A549 (cell line): ENCODE data around the gene OR2Y1. TPM values are rescaled to one million over a fixed set of nuclear protein-coding genes. Genes with fewer than 3 reads are reported as not detected.

ENCODE experiments used
- ATAC-seq, 2 experiments: fragments of 200-7000 bp in 1 of 2; fragments of >200 bp in 1 of 2; cut with Nextera tagmentation in 1 of 2; cut with Tn5 transposase in 1 of 2; 3 replicates each; pipeline versions ENCODE4 v1.8.0 to v1.9.1; 2018 to 2020; ENCODE audit warnings: mild to moderate bottlenecking in 1 of 2, moderate library complexity in 1 of 2
- CTCF ChIA-PET: fragments of 300-600 bp; sonication (Branson Sonifier 250); formaldehyde crosslinking; extraction: SDS; loops from one replicate; lab custom pipeline; 2021; ENCODE audit warnings: antibody characterized with exemption, inconsistent platforms; lab: Yijun Ruan, JAX
- POLR2A ChIA-PET: fragments of 350-600 bp; formaldehyde crosslinking; extraction: SDS; loops from one replicate; lab custom pipeline; 2021; ENCODE audit warnings: antibody characterized with exemption, inconsistent platforms; lab: Yijun Ruan, JAX
- DNase-seq, 2 experiments: peaks; one replicate each; pipeline versions ENCODE4 v3.0.0 to v3.0.0-alpha.2; 2011 to 2016; ENCODE audit warnings: low read depth in 1 of 2, low spot score in 1 of 2
- FAIRE-seq: peaks from 2 replicates; lab custom pipeline; 2011; peaks lifted over from hg19 to GRCh38; lab: Jason Lieb, UNC
- H3K27ac ChIP-seq, 2 experiments: fragments of >200 bp; sonication (Bioruptor Twin); formaldehyde crosslinking; 3 replicates each; pipeline ENCODE4 v1.5.1; 2016 to 2017
- H3K4me1 ChIP-seq: fragments of >200 bp; sonication (Bioruptor Twin); formaldehyde crosslinking; 3 replicates; pipeline ENCODE4 v1.6.1; 2016
- H3K4me2 ChIP-seq: fragments of >200 bp; sonication (Bioruptor Twin); formaldehyde crosslinking; 3 replicates; pipeline ENCODE4 v1.6.1; 2016
- H3K4me3 ChIP-seq: fragments of >200 bp; sonication (Bioruptor Twin); formaldehyde crosslinking; 3 replicates; pipeline ENCODE4 v1.5.1; 2016
- H3K9me3 ChIP-seq: fragments of >200 bp; sonication (Bioruptor Twin); formaldehyde crosslinking; 3 replicates; pipeline ENCODE4 v1.6.1; 2016
- CBX2 ChIP-seq: fragments of 200-600 bp; sonication (generic); IDR thresholded peaks from 2 replicates; pipeline ENCODE4 v1.6.1; 2016; ENCODE audit warnings: low read depth, mild to moderate bottlenecking, borderline replicate concordance
- CEBPB ChIP-seq, 2 experiments: fragments of >200 bp in 1 of 2; sonication (Bioruptor Twin) in 1 of 2; formaldehyde crosslinking in 1 of 2; IDR thresholded peaks; 2 replicates each; pipeline ENCODE4 v1.6.1; 2012 to 2016
- CHD2 ChIP-seq: fragments of 150-350 bp; IDR thresholded peaks from 2 replicates; pipeline ENCODE4 v1.6.1; 2014; ENCODE audit warnings: low read length; ENCODE audit not compliant: partially characterized antibody
- EP300 ChIP-seq, 2 experiments: fragments of >200 bp; sonication (Bioruptor Twin); formaldehyde crosslinking; IDR thresholded peaks; 2 replicates in 1 of 2; 3 replicates in 1 of 2; pipeline ENCODE4 v1.6.1; 2016 to 2017
- FOSL2 ChIP-seq, 2 experiments: fragments of 450-650 bp in 1 of 2; fragments of >200 bp in 1 of 2; sonication (Bioruptor Twin) in 1 of 2; formaldehyde crosslinking; IDR thresholded peaks; 2 replicates each; pipeline versions ENCODE4 v1.5.0 to v1.6.1; 2016 to 2020; ENCODE audit warnings: mild to moderate bottlenecking in 1 of 2, moderate library complexity in 1 of 2
- FOXS1 ChIP-seq: fragments of 250-450 bp; sonication (Bioruptor Pico); IDR thresholded peaks from 2 replicates; pipeline ENCODE4 v1.5.0; 2020; ENCODE audit warnings: mild to moderate bottlenecking, moderate library complexity
- JUN ChIP-seq, 2 experiments: fragments of >200 bp; sonication (Bioruptor Twin); formaldehyde crosslinking; IDR thresholded peaks; 2 replicates in 1 of 2; 3 replicates in 1 of 2; pipeline ENCODE4 v1.6.1; 2016 to 2017
- MAZ ChIP-seq: fragments of 150-350 bp; IDR thresholded peaks from 2 replicates; pipeline ENCODE4 v1.6.1; 2014; ENCODE audit warnings: antibody characterized with exemption, low read depth, low read length, borderline replicate concordance
- NFE2L2 ChIP-seq: fragments of 150-350 bp; conservative IDR thresholded peaks from 2 replicates; pipeline ENCODE4 v1.6.1; 2014; ENCODE audit warnings: low read length
- NPAS2 ChIP-seq: fragments of 250-450 bp; sonication (Bioruptor Pico); IDR thresholded peaks from 2 replicates; pipeline ENCODE4 v1.8.0; 2022; ENCODE audit warnings: mild to moderate bottlenecking, moderate library complexity, borderline replicate concordance
- POLR2AphosphoS2 ChIP-seq: conservative IDR thresholded peaks from 2 replicates; pipeline ENCODE4 v1.6.1; 2012; ENCODE audit warnings: low read length, improper control_type of control experiment, inconsistent platforms
- RARB ChIP-seq: fragments of 250-450 bp; sonication (Bioruptor Pico); IDR thresholded peaks from 2 replicates; pipeline ENCODE4 v1.8.0; 2021; ENCODE audit warnings: mild to moderate bottlenecking, moderate library complexity
- RFX5 ChIP-seq: fragments of 450-650 bp; IDR thresholded peaks from 2 replicates; pipeline ENCODE4 v1.7.1; 2014; ENCODE audit warnings: antibody characterized with exemption, mild to moderate bottlenecking, moderate library complexity
- RNF2 ChIP-seq: fragments of 200-600 bp; sonication (generic); IDR thresholded peaks from 2 replicates; pipeline ENCODE4 v1.6.1; 2016; ENCODE audit warnings: low read depth, mild to moderate bottlenecking, antibody characterized with exemption, moderate library complexity, borderline replicate concordance
- SREBF2 ChIP-seq: fragments of 450-650 bp; IDR thresholded peaks from 2 replicates; pipeline ENCODE4 v1.6.1; 2014; ENCODE audit warnings: mild to moderate bottlenecking, moderate library complexity
- TFCP2L1 ChIP-seq: fragments of 250-450 bp; sonication (Bioruptor Pico); IDR thresholded peaks from 2 replicates; pipeline ENCODE4 v1.5.0; 2021; ENCODE audit warnings: mild to moderate bottlenecking
- ZFP36 ChIP-seq: fragments of 450-650 bp; IDR thresholded peaks from 2 replicates; pipeline ENCODE4 v1.6.1; 2014; ENCODE audit warnings: borderline replicate concordance; ENCODE audit not compliant: partially characterized antibody
- ZNF302 ChIP-seq: fragments of 250-450 bp; sonication (Bioruptor Pico); IDR thresholded peaks from 2 replicates; pipeline ENCODE4 v1.9.0; 2021; ENCODE audit warnings: inconsistent platforms, mild to moderate bottlenecking, moderate library complexity
- WGBS: methylation state at CpG from one replicate; pipeline ENCODE4 v1.1.6; 2017; ENCODE audit errors: missing lambda C conversion rate; 5-methylcytosine and 5-hydroxymethylcytosine counted together
- polyA plus RNA-seq, 4 experiments: library from polyadenylated mRNA; depleted of rRNA in 3 of 4; stranded (reverse); fragments of >200 nt; fragmentation: RNase III in 1 of 4; extraction: RNeasy Plus Mini Kit Qiagen cat#74134 plus additional on column Dnase treatment in 1 of 4; gene quantifications; 2 replicates in 3 of 4; 3 replicates in 1 of 4; pipeline ENCODE4 v1.2.3, GENCODE V29; 2011 to 2017
- TF ChIP-seq, protein P1 (sequence below): IDR thresholded peaks from 2 replicates; pipeline ENCODE4 v1.6.1; 2012
- TF ChIP-seq, protein P2 (sequence below): fragments of 450-650 bp; IDR thresholded peaks from 2 replicates; pipeline ENCODE4 v1.6.1; 2014; ENCODE audit warnings: antibody characterized with exemption
- TF ChIP-seq, protein P3 (sequence below): fragments of 200-600 bp; sonication (generic); IDR thresholded peaks from 2 replicates; pipeline ENCODE4 v1.6.1; 2016; ENCODE audit warnings: antibody characterized with exemption, mild to moderate bottlenecking, moderate library complexity
- TF ChIP-seq, protein P4 (sequence below): fragments of 150-350 bp; IDR thresholded peaks from 2 replicates; pipeline ENCODE4 v1.6.1; 2014; ENCODE audit warnings: low read depth, mild to moderate bottlenecking, low read length
- TF ChIP-seq, protein P5 (sequence below): fragments of 250-450 bp; sonication (Bioruptor Pico); IDR thresholded peaks from 2 replicates; pipeline ENCODE4 v1.5.0; 2021; ENCODE audit warnings: mild to moderate bottlenecking, moderate library complexity, borderline replicate concordance

OR2Y1 gene
- polyA plus RNA-seq, 2 of the 4 experiments (the other 2 are of a cell fraction): not detected

DNA sequence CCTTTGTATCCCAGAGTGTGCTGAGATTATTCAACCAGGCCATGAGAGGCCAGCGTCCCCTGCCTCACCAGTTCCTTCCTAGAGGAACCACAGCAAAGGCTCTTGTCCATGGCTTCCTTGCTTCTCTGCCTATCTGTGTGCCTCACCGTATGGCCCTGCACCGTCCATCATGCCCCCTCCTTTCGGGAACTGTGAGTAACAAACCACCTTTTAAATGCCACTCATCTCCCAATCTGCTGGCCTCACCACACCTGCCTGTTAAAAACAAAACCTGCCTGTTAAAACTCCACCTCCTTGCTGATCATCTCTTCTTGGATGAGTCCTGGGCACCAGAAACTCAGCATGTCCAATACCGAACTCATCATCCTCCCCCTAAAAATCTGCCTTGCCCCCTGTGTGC, 4.4 kb upstream of the OR2Y1 start:
- Histone ChIP-seq H3K4me1 (no peaks in the 10 kb centered on the region), H3K4me3 (no peak overlapping the region), H3K9me3 (no peaks in the 10 kb centered on the region), H3K4me2 (no peak overlapping the region), H3K27ac (no peak overlapping the region)
- ATAC-seq (no peak), FAIRE-seq (no peak), DNase-seq (no peak)
- ChIA-PET CTCF (interaction anchor here (1.2 kb wide), 1 partner anchor 25 kb away, joined by 3 read pairs; no protein-coding TSS in a partner anchor), POLR2A (no interaction called here)
- no peak for TF ChIP-seq CEBPB (IDR thresholded peaks at IDR 0.05)
- TF ChIP-seq, protein P1, sequence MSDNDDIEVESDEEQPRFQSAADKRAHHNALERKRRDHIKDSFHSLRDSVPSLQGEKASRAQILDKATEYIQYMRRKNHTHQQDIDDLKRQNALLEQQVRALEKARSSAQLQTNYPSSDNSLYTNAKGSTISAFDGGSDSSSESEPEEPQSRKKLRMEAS: no peak
- TF ChIP-seq, protein P2, sequence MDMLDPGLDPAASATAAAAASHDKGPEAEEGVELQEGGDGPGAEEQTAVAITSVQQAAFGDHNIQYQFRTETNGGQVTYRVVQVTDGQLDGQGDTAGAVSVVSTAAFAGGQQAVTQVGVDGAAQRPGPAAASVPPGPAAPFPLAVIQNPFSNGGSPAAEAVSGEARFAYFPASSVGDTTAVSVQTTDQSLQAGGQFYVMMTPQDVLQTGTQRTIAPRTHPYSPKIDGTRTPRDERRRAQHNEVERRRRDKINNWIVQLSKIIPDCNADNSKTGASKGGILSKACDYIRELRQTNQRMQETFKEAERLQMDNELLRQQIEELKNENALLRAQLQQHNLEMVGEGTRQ: no peak
- no peak for TF ChIP-seq NPAS2 (CRISPR knock-in tag)
- no peak for TF ChIP-seq NFE2L2
- no peak for TF ChIP-seq FOXS1
- TF ChIP-seq EP300 (IDR thresholded peaks at IDR 0.05): no peak
- no peak for TF ChIP-seq RNF2
- no peak for TF ChIP-seq TFCP2L1 (CRISPR knock-in tag)
- TF ChIP-seq JUN (IDR thresholded peaks at IDR 0.05): no peak
- TF ChIP-seq, protein P3, sequence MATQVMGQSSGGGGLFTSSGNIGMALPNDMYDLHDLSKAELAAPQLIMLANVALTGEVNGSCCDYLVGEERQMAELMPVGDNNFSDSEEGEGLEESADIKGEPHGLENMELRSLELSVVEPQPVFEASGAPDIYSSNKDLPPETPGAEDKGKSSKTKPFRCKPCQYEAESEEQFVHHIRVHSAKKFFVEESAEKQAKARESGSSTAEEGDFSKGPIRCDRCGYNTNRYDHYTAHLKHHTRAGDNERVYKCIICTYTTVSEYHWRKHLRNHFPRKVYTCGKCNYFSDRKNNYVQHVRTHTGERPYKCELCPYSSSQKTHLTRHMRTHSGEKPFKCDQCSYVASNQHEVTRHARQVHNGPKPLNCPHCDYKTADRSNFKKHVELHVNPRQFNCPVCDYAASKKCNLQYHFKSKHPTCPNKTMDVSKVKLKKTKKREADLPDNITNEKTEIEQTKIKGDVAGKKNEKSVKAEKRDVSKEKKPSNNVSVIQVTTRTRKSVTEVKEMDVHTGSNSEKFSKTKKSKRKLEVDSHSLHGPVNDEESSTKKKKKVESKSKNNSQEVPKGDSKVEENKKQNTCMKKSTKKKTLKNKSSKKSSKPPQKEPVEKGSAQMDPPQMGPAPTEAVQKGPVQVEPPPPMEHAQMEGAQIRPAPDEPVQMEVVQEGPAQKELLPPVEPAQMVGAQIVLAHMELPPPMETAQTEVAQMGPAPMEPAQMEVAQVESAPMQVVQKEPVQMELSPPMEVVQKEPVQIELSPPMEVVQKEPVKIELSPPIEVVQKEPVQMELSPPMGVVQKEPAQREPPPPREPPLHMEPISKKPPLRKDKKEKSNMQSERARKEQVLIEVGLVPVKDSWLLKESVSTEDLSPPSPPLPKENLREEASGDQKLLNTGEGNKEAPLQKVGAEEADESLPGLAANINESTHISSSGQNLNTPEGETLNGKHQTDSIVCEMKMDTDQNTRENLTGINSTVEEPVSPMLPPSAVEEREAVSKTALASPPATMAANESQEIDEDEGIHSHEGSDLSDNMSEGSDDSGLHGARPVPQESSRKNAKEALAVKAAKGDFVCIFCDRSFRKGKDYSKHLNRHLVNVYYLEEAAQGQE: no peak
- 14% methylated on average over 5 of the region's 5 CpGs for WGBS

DNA sequence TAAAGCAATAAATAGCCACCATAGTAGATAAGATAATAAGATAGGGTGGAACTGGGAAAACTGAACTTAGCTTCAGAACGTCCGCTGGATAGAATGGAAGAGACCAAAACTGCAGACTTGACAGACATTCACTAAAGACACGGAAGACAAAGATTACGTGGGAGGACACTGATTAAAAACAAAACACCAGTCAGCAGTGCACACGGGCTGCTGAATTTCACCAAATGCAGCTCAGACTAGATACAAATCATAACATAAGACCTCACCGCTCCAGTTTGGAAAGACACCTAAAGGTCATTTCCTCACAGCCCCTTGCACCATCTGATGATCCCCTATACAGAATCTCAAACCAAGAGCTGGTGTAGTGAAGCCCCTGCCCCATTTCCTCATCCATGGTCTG, 2.9 kb upstream of the OR2Y1 start:
- Histone ChIP-seq H3K4me2 (no peak overlapping the region), H3K9me3 (no peaks in the 10 kb centered on the region), H3K4me1 (no peaks in the 10 kb centered on the region), H3K4me3 (no peak overlapping the region), H3K27ac (no peak overlapping the region)
- TF ChIP-seq EP300 (IDR thresholded peaks at IDR 0.05) (no peak), ZFP36 (no peak), CHD2 (no peak), NPAS2 (CRISPR knock-in tag) (no peak), RARB (CRISPR knock-in tag) (no peak), JUN (IDR thresholded peaks at IDR 0.05) (no peak), SREBF2 (no peak), RFX5 (no peak), MAZ (no peak), FOSL2 (IDR thresholded peaks at IDR 0.05) (no peak), FOSL2 (CRISPR knock-in tag; IDR thresholded peaks at IDR 0.05) (no peak), CBX2 (no peak), TFCP2L1 (CRISPR knock-in tag) (no peak), POLR2AphosphoS2 (no peak), ZNF302 (CRISPR knock-in tag) (no peak)
- TF ChIP-seq, protein P4, sequence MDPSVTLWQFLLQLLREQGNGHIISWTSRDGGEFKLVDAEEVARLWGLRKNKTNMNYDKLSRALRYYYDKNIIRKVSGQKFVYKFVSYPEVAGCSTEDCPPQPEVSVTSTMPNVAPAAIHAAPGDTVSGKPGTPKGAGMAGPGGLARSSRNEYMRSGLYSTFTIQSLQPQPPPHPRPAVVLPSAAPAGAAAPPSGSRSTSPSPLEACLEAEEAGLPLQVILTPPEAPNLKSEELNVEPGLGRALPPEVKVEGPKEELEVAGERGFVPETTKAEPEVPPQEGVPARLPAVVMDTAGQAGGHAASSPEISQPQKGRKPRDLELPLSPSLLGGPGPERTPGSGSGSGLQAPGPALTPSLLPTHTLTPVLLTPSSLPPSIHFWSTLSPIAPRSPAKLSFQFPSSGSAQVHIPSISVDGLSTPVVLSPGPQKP: no peak
- TF ChIP-seq, protein P1: no peak
- TF ChIP-seq, protein P5, sequence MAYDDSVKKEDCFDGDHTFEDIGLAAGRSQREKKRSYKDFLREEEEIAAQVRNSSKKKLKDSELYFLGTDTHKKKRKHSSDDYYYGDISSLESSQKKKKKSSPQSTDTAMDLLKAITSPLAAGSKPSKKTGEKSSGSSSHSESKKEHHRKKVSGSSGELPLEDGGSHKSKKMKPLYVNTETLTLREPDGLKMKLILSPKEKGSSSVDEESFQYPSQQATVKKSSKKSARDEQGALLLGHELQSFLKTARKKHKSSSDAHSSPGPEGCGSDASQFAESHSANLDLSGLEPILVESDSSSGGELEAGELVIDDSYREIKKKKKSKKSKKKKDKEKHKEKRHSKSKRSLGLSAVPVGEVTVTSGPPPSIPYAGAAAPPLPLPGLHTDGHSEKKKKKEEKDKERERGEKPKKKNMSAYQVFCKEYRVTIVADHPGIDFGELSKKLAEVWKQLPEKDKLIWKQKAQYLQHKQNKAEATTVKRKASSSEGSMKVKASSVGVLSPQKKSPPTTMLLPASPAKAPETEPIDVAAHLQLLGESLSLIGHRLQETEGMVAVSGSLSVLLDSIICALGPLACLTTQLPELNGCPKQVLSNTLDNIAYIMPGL (CRISPR knock-in tag): no peak
- POLR2A ChIA-PET: no interaction called here
- no peak for DNase-seq
- ATAC-seq: no peak
- 18% methylated on average over 6 of the region's 6 CpGs for WGBS
- CTCF ChIA-PET: no interaction called here
- no peak for FAIRE-seq
